Activated B cell treated with CpG ODN at 0.5 μM for 24 hours (primary cell): ENCODE results near the gene RHOH. TPM values are rescaled to one million over a fixed set of nuclear protein-coding genes. Genes with fewer than 3 reads are reported as not detected.

ENCODE experiments used
- ATAC-seq: fragments of 200-7000 bp; cut with Tn5 transposase; one replicate; pipeline ENCODE4 v1.10.0; 2021; ENCODE audit warnings: low read depth, mild to moderate bottlenecking, moderate library complexity
- CTCF ChIA-PET: fragments of 350-600 bp; sonication (Branson Sonifier 250); formaldehyde crosslinking; loops from one replicate; lab custom pipeline; 2021; ENCODE audit warnings: antibody characterized with exemption; lab: Charles Lee
- POLR2A ChIA-PET: fragments of 350-600 bp; sonication (Branson Sonifier 250); formaldehyde crosslinking; loops from one replicate; lab custom pipeline; 2021; ENCODE audit warnings: antibody characterized with exemption; lab: Charles Lee
- DNase-seq: peaks from one replicate; pipeline ENCODE4 v3.0.0; 2022
- H3K27ac Mint-ChIP-seq: one replicate; pipeline ENCODE4 v1.8.0; 2020; ENCODE audit warnings: mixed read lengths
- H3K27me3 Mint-ChIP-seq: one replicate; pipeline ENCODE4 v1.8.0; 2021; ENCODE audit warnings: mixed read lengths
- H3K36me3 Mint-ChIP-seq: one replicate; pipeline ENCODE4 v1.8.0; 2021; ENCODE audit warnings: low read depth, mixed read lengths
- H3K4me1 Mint-ChIP-seq: one replicate; pipeline ENCODE4 v1.8.0; 2021; ENCODE audit warnings: mixed read lengths
- H3K4me3 Mint-ChIP-seq: one replicate; pipeline ENCODE4 v1.8.0; 2020; ENCODE audit warnings: mild to moderate bottlenecking, mixed read lengths
- H3K9me3 Mint-ChIP-seq: one replicate; pipeline ENCODE4 v1.8.0; 2020; ENCODE audit warnings: mixed read lengths
- intact Hi-C: fragments of 100-400 bp; cut with micrococcal nuclease; formaldehyde crosslinking; loops from one replicate; pipeline ENCODE4 v1.15.1; 2024
- total RNA-seq: library from RNA; stranded (reverse); gene quantifications from 2 replicates; pipeline ENCODE4 v1.2.3, GENCODE V29; 2022
- TF ChIP-seq, protein P1 (sequence below): fragments of 200-600 bp; IDR thresholded peaks from one replicate; pipeline ENCODE4 v1.8.0; 2022; ENCODE audit warnings: antibody characterized with exemption, mild to moderate bottlenecking

The RHOH gene
- total RNA-seq, 1 donor from 2014 or later: 183 TPM

DNA sequence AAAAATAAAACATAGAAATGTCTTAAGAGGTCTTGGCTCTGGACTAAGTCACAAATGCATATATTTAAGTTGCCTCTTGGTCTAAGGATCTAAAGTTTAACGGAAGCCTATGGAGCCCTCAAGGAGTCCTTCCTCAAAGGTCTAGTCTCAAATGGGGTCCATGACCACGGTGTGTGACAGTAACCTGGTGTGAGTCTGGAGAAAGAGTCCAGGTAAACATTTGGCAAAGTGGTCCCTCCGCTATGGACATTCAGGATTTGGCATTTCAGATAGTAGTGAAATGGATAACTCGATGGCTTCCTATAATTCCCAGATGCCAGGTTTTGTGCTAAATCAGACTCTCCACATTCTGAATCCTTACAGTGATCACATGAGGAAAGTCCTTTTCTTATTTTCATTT is 44.2 kb downstream of the RHOH start:
- no peak overlapping the region for H3K4me3 Mint-ChIP-seq
- H3K27ac Mint-ChIP-seq: peak overlapping the region; percentile 76
- CTCF ChIA-PET: interaction anchor here (1.2 to 2.1 kb wide), 3 partner anchors 67 to 76 kb away, joined by 3 to 7 read pairs (median 4); no protein-coding TSS in a partner anchor
- TF ChIP-seq, protein P1, sequence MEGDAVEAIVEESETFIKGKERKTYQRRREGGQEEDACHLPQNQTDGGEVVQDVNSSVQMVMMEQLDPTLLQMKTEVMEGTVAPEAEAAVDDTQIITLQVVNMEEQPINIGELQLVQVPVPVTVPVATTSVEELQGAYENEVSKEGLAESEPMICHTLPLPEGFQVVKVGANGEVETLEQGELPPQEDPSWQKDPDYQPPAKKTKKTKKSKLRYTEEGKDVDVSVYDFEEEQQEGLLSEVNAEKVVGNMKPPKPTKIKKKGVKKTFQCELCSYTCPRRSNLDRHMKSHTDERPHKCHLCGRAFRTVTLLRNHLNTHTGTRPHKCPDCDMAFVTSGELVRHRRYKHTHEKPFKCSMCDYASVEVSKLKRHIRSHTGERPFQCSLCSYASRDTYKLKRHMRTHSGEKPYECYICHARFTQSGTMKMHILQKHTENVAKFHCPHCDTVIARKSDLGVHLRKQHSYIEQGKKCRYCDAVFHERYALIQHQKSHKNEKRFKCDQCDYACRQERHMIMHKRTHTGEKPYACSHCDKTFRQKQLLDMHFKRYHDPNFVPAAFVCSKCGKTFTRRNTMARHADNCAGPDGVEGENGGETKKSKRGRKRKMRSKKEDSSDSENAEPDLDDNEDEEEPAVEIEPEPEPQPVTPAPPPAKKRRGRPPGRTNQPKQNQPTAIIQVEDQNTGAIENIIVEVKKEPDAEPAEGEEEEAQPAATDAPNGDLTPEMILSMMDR: no peak
- peaks cover 94% of the 10 kb centered on the region for H3K4me1 Mint-ChIP-seq
- intact Hi-C loops: loop anchor here (2.0 kb wide), 1 partner anchor 14 kb away; no protein-coding TSS in a partner anchor
- no peaks in the 10 kb centered on the region for H3K27me3 Mint-ChIP-seq
- no peaks in the 10 kb centered on the region for H3K9me3 Mint-ChIP-seq
- POLR2A ChIA-PET: interaction anchor here (1.0 to 2.5 kb wide), 5 partner anchors 10 to 67 kb away, joined by 3 to 7 read pairs (median 4); no protein-coding TSS in a partner anchor
- H3K36me3 Mint-ChIP-seq: peaks cover 90% of the 10 kb centered on the region
- no peak for ATAC-seq
- no peak for DNase-seq

DNA sequence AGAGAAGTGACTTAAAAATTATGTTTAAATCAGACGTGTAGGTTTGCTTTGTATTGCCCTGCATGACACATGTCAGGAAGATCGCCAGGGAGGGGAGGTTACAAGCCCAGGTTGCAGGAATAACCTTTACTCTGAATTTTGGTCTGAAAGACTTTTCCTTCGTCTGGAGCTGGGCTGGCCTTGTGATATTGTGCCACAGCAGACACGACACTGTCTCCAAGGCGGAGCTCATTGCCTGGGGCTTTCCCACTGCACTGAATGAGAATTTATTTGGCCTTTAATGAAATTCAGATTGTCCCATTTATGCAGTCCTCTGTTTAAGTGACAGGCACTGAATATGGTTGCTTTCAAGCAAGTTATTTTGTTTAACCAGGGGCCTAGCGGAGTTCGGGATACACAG is 45.1 kb downstream of the RHOH start:
- POLR2A ChIA-PET: interaction anchor here (1.0 to 2.5 kb wide), 5 partner anchors 11 to 56 kb away, joined by 3 to 9 read pairs (median 4); no protein-coding TSS in a partner anchor
- Mint-ChIP-seq H3K4me1 (peaks cover 95% of the 10 kb centered on the region), H3K36me3 (peaks cover 90% of the 10 kb centered on the region), H3K27me3 (no peaks in the 10 kb centered on the region), H3K27ac (peak overlapping the region; percentile 76), H3K4me3 (peak overlapping the region; percentile 52), H3K9me3 (no peaks in the 10 kb centered on the region)
- ATAC-seq (peak; percentile 35), DNase-seq (no peak)
- intact Hi-C loops: loop anchor here (2.0 kb wide), 1 partner anchor 15 kb away; no protein-coding TSS in a partner anchor
- TF ChIP-seq, protein P1: no peak
- CTCF ChIA-PET: interaction anchor here (1.2 to 2.1 kb wide), 3 partner anchors 66 to 75 kb away, joined by 3 to 7 read pairs (median 4); no protein-coding TSS in a partner anchor

DNA sequence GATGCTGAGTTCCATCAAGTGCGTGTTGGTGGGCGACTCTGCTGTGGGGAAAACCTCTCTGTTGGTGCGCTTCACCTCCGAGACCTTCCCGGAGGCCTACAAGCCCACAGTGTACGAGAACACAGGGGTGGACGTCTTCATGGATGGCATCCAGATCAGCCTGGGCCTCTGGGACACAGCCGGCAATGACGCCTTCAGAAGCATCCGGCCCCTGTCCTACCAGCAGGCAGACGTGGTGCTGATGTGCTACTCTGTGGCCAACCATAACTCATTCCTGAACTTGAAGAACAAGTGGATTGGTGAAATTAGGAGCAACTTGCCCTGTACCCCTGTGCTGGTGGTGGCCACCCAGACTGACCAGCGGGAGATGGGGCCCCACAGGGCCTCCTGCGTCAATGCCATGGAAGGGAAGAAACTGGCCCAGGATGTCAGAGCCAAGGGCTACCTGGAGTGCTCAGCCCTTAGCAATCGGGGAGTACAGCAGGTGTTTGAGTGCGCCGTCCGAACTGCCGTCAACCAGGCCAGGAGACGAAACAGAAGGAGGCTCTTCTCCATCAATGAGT is 46.6 kb downstream of the RHOH start:
- intact Hi-C loops: no loop called here
- H3K9me3 Mint-ChIP-seq: no peaks in the 10 kb centered on the region
- no peak overlapping the region for H3K4me3 Mint-ChIP-seq
- ATAC-seq (no peak), DNase-seq (no peak)
- ChIA-PET POLR2A (interaction anchor here (0.6 to 1.9 kb wide), 4 partner anchors 11 to 64 kb away, joined by 4 to 9 read pairs (median 5); no protein-coding TSS in a partner anchor), CTCF (interaction anchor here (1.1 kb wide), 1 partner anchor 65 kb away, joined by 3 read pairs; no protein-coding TSS in a partner anchor)
- H3K36me3 Mint-ChIP-seq: peaks cover 80% of the 10 kb centered on the region
- H3K4me1 Mint-ChIP-seq: peaks cover 90% of the 10 kb centered on the region
- no peaks in the 10 kb centered on the region for H3K27me3 Mint-ChIP-seq
- TF ChIP-seq, protein P1: no peak
- peak overlapping the region; percentile 76 for H3K27ac Mint-ChIP-seq

DNA sequence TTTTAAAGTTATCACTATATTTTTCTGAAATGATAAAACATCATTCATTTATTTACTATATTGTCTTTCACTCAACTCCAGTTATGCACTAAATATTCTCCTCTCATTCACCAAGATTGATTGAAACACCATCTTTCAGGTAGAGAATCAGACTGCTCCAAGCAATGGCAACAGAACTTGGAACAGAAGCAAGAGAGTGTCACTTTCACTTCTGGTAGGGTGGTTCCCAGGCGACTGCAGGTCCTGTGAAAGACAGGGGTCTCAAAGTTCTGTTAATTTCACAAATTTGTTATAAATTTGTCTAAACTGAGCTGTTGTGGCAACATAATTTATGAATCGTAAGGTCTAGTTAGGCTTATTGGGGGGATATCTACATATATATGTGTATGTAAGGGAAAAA is 47.8 kb downstream of the RHOH start:
- ChIA-PET CTCF (no interaction called here), POLR2A (interaction anchor here (1.7 kb wide), 1 partner anchor 62 kb away, joined by 7 read pairs; no protein-coding TSS in a partner anchor)
- no peaks in the 10 kb centered on the region for H3K27me3 Mint-ChIP-seq
- H3K4me3 Mint-ChIP-seq: no peak overlapping the region
- H3K27ac Mint-ChIP-seq: peak overlapping the region; percentile 50
- H3K4me1 Mint-ChIP-seq: peaks cover 86% of the 10 kb centered on the region
- TF ChIP-seq, protein P1: no peak
- no peak for ATAC-seq
- no peaks in the 10 kb centered on the region for H3K9me3 Mint-ChIP-seq
- intact Hi-C loops: no loop called here
- no peak for DNase-seq
- H3K36me3 Mint-ChIP-seq: peaks cover 71% of the 10 kb centered on the region

DNA sequence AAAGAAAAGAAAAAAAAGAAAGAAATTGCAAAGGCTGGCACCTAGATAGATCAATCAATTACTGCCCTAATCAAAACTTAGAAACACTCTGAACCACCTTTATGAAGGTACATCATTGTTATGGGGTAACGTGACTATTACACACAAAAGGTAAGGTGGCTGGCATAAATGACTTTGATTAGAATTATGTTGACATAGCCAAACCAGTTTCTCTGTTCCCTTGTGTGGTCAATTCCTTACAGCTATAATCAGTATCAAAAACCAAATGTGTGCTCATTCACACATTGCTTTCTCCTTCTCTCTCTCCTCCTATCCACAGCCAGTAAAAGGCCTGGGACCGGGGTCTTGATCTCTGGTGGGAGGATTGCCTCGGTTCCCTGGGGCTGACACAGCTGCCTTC is 48.7 kb downstream of the RHOH start:
- DNase-seq (no peak), ATAC-seq (no peak)
- POLR2A ChIA-PET: interaction anchor here (0.6 to 1.7 kb wide), 2 partner anchors 24 to 61 kb away, joined by 3 to 7 read pairs; no protein-coding TSS in a partner anchor
- H3K4me1 Mint-ChIP-seq: peaks cover 77% of the 10 kb centered on the region
- H3K9me3 Mint-ChIP-seq: no peaks in the 10 kb centered on the region
- H3K27ac Mint-ChIP-seq: peak overlapping the region; percentile 74
- no peaks in the 10 kb centered on the region for H3K27me3 Mint-ChIP-seq
- no peak overlapping the region for H3K4me3 Mint-ChIP-seq
- intact Hi-C loops: no loop called here
- TF ChIP-seq, protein P1: no peak
- H3K36me3 Mint-ChIP-seq: peaks cover 62% of the 10 kb centered on the region
- CTCF ChIA-PET: no interaction called here
